DOHH2 (cell line): Measurements from ENCODE around the gene S100A16.

Experiments used
- EZH2phosphoT487 ChIP-seq: fragments of 200-600 bp; sonication (generic); IDR thresholded peaks from 2 replicates; pipeline ENCODE4 v1.6.1; 2017; ENCODE audit warnings: borderline replicate concordance, mild to moderate bottlenecking, antibody characterized with exemption, low read length, moderate library complexity, mixed read lengths
- TF ChIP-seq, protein P1 (sequence below): fragments of 200-600 bp; sonication (generic); IDR thresholded peaks from one replicate; pipeline ENCODE4 v1.5.1; 2014; ENCODE audit warnings: antibody characterized with exemption, mild to moderate bottlenecking, low read depth, low read length; ENCODE audit not compliant: poor library complexity, severe bottlenecking

DNA sequence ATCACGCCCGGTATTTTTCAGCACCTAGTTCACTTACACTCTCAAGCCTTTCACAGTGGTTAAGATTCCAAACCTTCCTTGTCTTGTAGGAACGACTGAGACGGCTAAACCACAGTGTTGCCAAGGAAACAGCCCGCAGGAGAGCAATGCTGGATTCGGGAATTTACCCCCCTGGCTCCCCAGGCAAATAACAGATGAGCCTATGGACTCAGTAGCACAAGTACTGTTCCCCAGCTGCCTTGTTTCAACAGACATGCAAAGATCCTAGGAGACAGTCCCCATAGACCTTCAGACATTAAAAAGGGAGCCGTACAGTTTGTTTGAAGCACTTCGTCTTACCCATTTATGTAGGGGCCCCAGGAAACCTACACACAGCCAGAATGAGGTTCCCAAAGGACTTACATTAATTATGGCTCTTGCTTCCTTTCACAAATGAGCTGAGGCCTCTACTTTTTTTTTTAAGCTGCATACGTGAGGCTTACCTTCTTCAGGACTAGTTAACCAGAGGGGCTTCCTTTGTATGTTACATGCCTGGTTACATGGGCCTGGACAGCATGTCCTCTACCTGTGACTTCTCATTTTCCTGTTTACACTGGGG, 48.3 kb upstream of the S100A16 start:
- TF ChIP-seq, protein P1, sequence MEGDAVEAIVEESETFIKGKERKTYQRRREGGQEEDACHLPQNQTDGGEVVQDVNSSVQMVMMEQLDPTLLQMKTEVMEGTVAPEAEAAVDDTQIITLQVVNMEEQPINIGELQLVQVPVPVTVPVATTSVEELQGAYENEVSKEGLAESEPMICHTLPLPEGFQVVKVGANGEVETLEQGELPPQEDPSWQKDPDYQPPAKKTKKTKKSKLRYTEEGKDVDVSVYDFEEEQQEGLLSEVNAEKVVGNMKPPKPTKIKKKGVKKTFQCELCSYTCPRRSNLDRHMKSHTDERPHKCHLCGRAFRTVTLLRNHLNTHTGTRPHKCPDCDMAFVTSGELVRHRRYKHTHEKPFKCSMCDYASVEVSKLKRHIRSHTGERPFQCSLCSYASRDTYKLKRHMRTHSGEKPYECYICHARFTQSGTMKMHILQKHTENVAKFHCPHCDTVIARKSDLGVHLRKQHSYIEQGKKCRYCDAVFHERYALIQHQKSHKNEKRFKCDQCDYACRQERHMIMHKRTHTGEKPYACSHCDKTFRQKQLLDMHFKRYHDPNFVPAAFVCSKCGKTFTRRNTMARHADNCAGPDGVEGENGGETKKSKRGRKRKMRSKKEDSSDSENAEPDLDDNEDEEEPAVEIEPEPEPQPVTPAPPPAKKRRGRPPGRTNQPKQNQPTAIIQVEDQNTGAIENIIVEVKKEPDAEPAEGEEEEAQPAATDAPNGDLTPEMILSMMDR, result no peak
- TF ChIP-seq EZH2phosphoT487, result no peak
